GM18505 (cell line): ENCODE data around the gene MEI4.
"Not testable (repeated sequence)": the region's sequence is repeated elsewhere in the genome, so short reads cannot be mapped to it uniquely, and the experiment has no call there.

Source experiments
- ATAC-seq: cut with Tn5 transposase; IDR thresholded peaks from one replicate; pipeline ENCODE4 v1.9.1; 2021; ENCODE audit not compliant: unreplicated experiment
- POLR2A ChIP-seq: IDR thresholded peaks from 4 replicates; pipeline ENCODE4 v1.6.1; 2011; ENCODE audit warnings: borderline replicate concordance; ENCODE audit not compliant: insufficient read depth, insufficient read length; ENCODE audit errors: extremely low read depth

The MEI4 gene

GRCh38 chr6:77816766-77817270 lies 164.0 kb downstream of the MEI4 start:
- no peak for TF ChIP-seq POLR2A
- no peak for ATAC-seq

DNA sequence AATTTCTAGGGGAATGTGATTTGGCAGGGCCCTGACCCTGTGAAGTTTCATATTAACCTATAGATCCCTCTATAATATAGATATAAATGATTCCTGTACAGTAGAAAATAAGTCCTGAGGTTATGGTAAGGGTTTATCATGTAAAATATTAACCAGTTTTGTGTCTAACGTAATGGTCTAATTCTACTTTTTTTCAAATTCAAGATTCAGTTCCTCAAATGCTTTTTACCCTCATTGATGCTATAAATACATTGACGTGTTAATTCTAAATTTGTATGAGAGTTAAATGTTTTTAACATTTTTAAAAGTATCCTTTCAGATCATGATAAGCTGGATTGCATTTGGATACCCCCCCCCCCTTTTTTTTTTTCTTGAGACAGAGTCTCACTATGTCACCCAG lies 169.4 kb downstream of the MEI4 start:
- TF ChIP-seq POLR2A: no peak
- no peak for ATAC-seq

- no peak for ATAC-seq
- no peak for TF ChIP-seq POLR2A
These were observed 172.4 kb downstream of the MEI4 start for GRCh38 chr6:77825204-77825603.

DNA sequence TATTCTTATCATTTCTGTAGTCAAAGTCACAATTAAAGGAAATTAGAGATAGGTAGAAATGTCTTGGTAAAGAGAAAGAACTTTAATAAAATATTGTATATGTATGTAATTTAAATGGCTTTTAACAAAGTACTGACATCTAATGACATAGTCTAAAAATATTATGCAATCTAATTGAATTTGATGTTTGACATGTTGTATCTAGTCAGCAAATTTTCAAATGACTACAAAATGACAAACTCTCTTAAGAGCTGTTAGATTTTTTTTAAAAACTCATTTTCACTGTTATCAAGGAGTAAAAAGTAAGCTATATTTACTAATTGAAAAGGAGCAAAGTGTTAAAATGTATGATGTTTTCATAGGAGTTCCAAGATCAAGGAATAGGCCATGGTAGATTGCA lies 176.9 kb downstream of the MEI4 start:
- ATAC-seq: no peak
- TF ChIP-seq POLR2A: no peak

- ATAC-seq: not testable (repeated sequence)
These were observed 180.9 kb downstream of the MEI4 start for GRCh38 chr6:77833749-77834148.

DNA sequence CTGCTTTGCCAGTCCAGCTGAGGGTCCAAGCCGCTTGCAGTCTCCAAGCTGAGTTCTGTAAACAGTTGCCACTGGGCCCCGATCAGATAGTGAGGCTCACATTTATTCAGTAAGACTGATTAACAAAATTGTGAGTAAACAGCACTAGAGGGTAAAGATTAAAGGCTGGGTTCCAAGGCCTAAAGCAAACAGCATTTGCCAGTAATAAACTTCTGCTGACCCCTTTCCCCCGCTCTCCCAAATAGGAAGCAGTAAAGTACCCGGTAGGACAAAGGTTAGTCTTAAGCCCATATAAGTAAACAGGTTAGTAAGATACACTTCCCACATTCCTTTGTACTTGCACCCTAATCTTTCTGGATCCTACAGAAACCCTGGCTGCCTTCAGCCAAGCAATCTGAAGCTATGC lies 181.8 kb downstream of the MEI4 start:
- TF ChIP-seq POLR2A: no peak
- ATAC-seq: no peak

- no peak for ATAC-seq
- TF ChIP-seq POLR2A: no peak
These were observed 184.4 kb downstream of the MEI4 start for GRCh38 chr6:77837034-77837784.

- TF ChIP-seq POLR2A: no peak
- ATAC-seq: no peak
These were observed 186.5 kb downstream of the MEI4 start for GRCh38 chr6:77839292-77839691.

DNA sequence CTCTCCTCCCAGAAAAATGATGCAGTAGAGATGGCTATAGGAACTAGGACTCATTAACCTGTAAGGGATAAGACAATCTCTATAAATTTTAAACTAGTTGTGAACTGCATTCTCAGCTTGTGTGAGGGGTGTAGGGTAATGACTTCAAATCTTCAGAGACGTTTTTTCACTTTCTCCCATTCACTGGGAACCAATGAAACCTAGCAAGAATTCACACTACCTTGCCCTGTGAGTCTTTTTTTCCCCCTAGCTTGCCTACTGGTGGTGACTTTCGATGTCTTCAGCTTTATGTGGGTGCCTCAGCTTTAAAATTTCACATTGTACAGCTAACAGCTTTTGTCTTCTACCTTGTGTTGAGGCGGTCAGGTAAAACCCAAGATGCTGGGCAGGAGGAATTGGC lies 192.0 kb downstream of the MEI4 start:
- TF ChIP-seq POLR2A: no peak
- no peak for ATAC-seq

DNA sequence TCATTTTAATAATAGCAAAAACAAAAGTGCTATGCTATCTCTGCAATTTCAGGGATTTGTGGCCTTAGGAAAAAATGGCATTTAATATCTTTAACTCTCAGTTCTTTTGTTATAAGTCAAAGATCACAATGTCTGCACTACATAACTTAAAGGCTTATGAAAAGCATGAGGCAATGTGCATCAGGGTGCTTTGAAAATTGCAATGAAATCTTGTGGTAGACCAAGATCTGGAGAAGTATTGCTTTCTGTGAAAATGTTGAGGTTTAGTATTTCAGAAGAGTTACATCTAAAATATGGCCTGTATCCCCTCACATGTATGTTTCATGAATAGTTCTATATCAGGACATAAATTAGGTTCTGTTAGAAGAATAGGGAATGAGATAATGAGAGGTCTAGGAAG lies 200.6 kb downstream of the MEI4 start:
- TF ChIP-seq POLR2A: no peak
- no peak for ATAC-seq

GRCh38 chr6:77856391-77856790 lies 203.6 kb downstream of the MEI4 start:
- no peak for TF ChIP-seq POLR2A
- no peak for ATAC-seq

DNA sequence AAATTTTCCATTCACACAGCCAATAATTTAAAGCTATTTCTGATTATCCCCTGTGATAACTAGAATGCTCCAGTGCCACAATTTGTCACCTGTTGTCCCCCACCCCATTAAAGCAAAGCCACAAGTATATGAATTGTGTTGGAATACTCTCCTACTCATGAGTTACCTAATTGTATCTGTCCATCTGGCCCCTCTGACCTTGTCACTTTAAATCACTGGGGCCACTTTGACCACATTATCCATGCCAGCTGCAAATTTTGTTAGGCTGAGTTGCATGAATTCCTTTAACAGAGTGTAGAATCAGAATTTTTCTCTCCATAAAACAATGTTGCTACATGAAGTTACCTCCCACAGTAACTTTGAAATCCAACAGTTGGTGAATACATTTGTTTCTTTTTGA lies 204.6 kb downstream of the MEI4 start:
- TF ChIP-seq POLR2A: no peak
- ATAC-seq: no peak

DNA sequence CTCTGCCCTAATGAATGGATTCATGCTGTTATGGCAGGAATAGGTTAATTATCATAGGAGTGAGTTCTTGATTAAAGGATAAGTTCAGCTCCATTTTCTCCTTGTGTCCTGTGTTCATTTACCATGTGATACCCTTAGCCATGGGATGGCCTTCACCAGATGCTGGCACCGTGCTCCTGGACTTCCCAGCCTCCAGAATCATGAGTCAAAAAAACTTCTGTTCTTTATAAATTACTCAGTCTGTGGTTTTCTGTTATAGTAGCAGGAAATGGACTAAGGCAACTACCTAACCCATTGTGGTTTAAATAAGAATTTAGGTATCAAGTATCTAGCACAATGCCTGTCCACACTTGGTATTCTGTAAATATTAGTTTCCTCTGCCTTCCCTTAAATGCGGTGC lies 223.5 kb downstream of the MEI4 start:
- TF ChIP-seq POLR2A: no peak
- no peak for ATAC-seq

GRCh38 chr6:77879527-77879926 lies 226.7 kb downstream of the MEI4 start:
- ATAC-seq: no peak

GRCh38 chr6:77880501-77880900 lies 227.7 kb downstream of the MEI4 start:
- no peak for ATAC-seq

More at GRCh38 chr6:77879527-77879926, 226.7 kb downstream of the MEI4 start:
- no peak for TF ChIP-seq POLR2A

More at GRCh38 chr6:77880501-77880900, 227.7 kb downstream of the MEI4 start:
- TF ChIP-seq POLR2A: no peak
